Osteoblast (primary cell): ENCODE results near the gene NTM. TPM values are rescaled to one million over a fixed set of nuclear protein-coding genes. Genes with fewer than 3 reads are reported as not detected.

Source experiments
- DNase-seq: peaks from one replicate; pipeline ENCODE4 v3.0.0; 2011; ENCODE audit warnings: low spot score, mixed read lengths; ENCODE audit not compliant: insufficient read length; ENCODE audit errors: missing footprints
- H2AFZ ChIP-seq: 2 replicates; pipeline ENCODE4 v1.6.0; 2011; ENCODE audit warnings: mild to moderate bottlenecking, low read length
- H3K27ac ChIP-seq: 2 replicates; pipeline ENCODE4 v1.5.1; 2011; ENCODE audit warnings: mild to moderate bottlenecking, low read depth, low read length, moderate library complexity
- H3K27me3 ChIP-seq: 2 replicates; pipeline ENCODE4 v1.6.0; 2012; ENCODE audit warnings: mild to moderate bottlenecking, control low read depth, inconsistent platforms, low read length, moderate library complexity; ENCODE audit not compliant: insufficient read depth
- H3K36me3 ChIP-seq: 2 replicates; pipeline ENCODE4 v1.5.1; 2011; ENCODE audit warnings: mild to moderate bottlenecking, low read length, control low read depth, moderate library complexity; ENCODE audit not compliant: insufficient read depth
- H3K4me1 ChIP-seq: 2 replicates; pipeline ENCODE4 v1.5.1; 2011; ENCODE audit warnings: mild to moderate bottlenecking, low read length, control low read depth, moderate library complexity; ENCODE audit not compliant: insufficient read depth
- H3K4me2 ChIP-seq: 2 replicates; pipeline ENCODE4 v1.6.0; 2011; ENCODE audit warnings: mild to moderate bottlenecking, low read length; ENCODE audit not compliant: insufficient read depth
- H3K4me3 ChIP-seq: fragments of 200-600 bp; sonication (generic); 3 replicates; pipeline ENCODE4 v1.5.1; 2012; ENCODE audit warnings: mild to moderate bottlenecking, low read length, inconsistent platforms; ENCODE audit not compliant: insufficient read depth
- H3K79me2 ChIP-seq: 2 replicates; pipeline ENCODE4 v1.6.0; 2012; ENCODE audit warnings: mild to moderate bottlenecking, low read length, control low read depth, inconsistent platforms; ENCODE audit not compliant: insufficient read depth
- H3K9me3 ChIP-seq: 2 replicates; pipeline ENCODE4 v1.5.1; 2011; ENCODE audit warnings: low read depth, low read length, control low read depth
- H4K20me1 ChIP-seq: 2 replicates; pipeline ENCODE4 v1.6.0; 2012; ENCODE audit warnings: mild to moderate bottlenecking, low read length, control low read depth; ENCODE audit not compliant: insufficient read depth
- CTCF ChIP-seq: IDR thresholded peaks from 2 replicates; pipeline ENCODE4 v1.5.1; 2011; ENCODE audit warnings: mild to moderate bottlenecking, low read depth, low read length, moderate library complexity; ENCODE audit errors: extremely low read depth
- total RNA-seq: library from RNA; depleted of rRNA; stranded (reverse); fragments of >200 nt; gene quantifications from 2 replicates; pipeline ENCODE4 v1.2.3, GENCODE V29; 2012

Gene NTM
- total RNA-seq, 1 donor, result 48.1 TPM

DNA sequence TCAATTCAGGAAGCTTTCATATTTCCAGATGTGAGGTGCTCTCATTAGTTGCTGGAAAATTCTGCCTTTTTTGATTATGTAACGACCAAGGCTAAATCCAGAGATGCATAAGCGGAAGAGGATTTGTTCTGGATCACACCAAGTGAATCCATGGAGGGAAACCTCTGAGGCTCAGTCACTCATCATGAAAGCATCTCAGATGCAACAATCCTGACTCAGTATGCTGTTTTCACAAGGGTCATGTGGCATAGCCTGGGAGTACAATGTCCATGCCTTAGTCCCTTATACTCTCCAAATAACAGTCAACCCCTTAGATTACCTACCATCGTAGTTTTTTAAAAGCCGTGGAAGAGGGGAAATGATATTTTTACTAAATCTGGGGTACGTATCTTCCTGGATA lies 445.6 kb downstream of the NTM start:
- no peak for DNase-seq
- Histone ChIP-seq H3K27ac (no peak overlapping the region), H3K4me3 (peak overlapping the region; percentile 15), H3K79me2 (no peaks in the 10 kb centered on the region), H3K4me1 (peaks cover 3% of the 10 kb centered on the region), H3K9me3 (no peaks in the 10 kb centered on the region), H3K4me2 (peak overlapping the region; percentile 52), H4K20me1 (no peaks in the 10 kb centered on the region), H3K27me3 (peaks cover 32% of the 10 kb centered on the region), H2AFZ (no peak overlapping the region), H3K36me3 (no peaks in the 10 kb centered on the region)
- no peak for TF ChIP-seq CTCF

DNA sequence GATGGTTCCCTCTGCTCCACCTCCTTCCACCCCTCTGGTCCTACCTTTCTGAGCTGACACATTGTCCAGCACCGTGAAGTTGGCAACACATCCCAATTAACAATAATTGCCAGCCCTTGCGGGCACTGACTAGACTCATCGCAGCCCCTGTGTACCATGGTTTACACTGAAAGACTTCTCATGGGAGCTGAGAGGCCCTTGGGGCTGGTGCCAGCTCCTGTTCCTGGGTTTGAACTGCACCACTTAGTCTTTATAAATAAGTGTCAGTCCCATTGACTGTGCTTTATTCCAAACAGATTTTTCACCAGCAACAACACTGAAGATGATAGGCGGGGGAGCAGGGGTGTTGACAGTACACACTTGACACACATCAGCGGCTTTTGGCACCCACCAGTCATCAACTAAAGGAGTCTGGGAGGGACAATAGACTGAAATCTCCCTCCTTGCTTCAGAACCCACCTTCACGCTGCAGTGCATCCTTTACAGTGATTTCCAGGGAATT lies 447.3 kb downstream of the NTM start:
- peaks cover 3% of the 10 kb centered on the region for H3K4me1 ChIP-seq
- no peaks in the 10 kb centered on the region for H3K36me3 ChIP-seq
- H3K4me3 ChIP-seq, result no peak overlapping the region
- TF ChIP-seq CTCF, result no peak
- no peak overlapping the region for H3K27ac ChIP-seq
- no peaks in the 10 kb centered on the region for H4K20me1 ChIP-seq
- DNase-seq, result no peak
- H3K9me3 ChIP-seq, result no peaks in the 10 kb centered on the region
- peaks cover 31% of the 10 kb centered on the region for H3K27me3 ChIP-seq
- H3K79me2 ChIP-seq, result no peaks in the 10 kb centered on the region
- H2AFZ ChIP-seq, result no peak overlapping the region
- no peak overlapping the region for H3K4me2 ChIP-seq

DNA sequence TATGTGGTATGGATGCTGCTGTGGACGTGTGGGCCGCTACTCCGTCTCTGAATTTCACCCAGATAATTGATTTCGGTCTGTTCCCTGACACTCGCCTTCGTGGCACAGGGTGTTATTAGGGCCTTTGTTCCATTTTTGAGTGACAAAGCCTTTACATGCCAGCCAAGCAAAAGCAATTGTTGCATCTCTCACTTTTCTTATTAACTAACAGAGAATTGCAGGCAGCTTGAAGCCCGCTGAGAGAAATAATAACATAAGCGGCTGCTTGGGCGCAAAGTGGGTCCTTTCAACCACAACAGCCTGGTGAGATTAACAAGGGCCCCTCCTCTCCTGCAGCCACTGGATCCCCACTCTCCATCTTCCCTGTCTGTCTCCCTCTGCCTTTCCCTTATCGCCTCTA lies 449.4 kb downstream of the NTM start:
- peaks cover 29% of the 10 kb centered on the region for H3K27me3 ChIP-seq
- no peaks in the 10 kb centered on the region for H3K79me2 ChIP-seq
- H2AFZ ChIP-seq, result no peak overlapping the region
- no peaks in the 10 kb centered on the region for H3K36me3 ChIP-seq
- H3K4me3 ChIP-seq, result no peak overlapping the region
- H4K20me1 ChIP-seq, result no peaks in the 10 kb centered on the region
- no peak for DNase-seq
- no peaks in the 10 kb centered on the region for H3K9me3 ChIP-seq
- H3K27ac ChIP-seq, result no peak overlapping the region
- no peak overlapping the region for H3K4me2 ChIP-seq
- TF ChIP-seq CTCF, result no peak
- H3K4me1 ChIP-seq, result peaks cover 3% of the 10 kb centered on the region

- H3K79me2 ChIP-seq, result no peaks in the 10 kb centered on the region
- no peaks in the 10 kb centered on the region for H3K36me3 ChIP-seq
- H3K27me3 ChIP-seq, result peaks cover 33% of the 10 kb centered on the region
- no peaks in the 10 kb centered on the region for H4K20me1 ChIP-seq
- no peak for DNase-seq
- H3K27ac ChIP-seq, result no peak overlapping the region
- no peak for TF ChIP-seq CTCF
- no peak overlapping the region for H3K4me3 ChIP-seq
- H3K9me3 ChIP-seq, result no peaks in the 10 kb centered on the region
- H2AFZ ChIP-seq, result no peak overlapping the region
- no peak overlapping the region for H3K4me2 ChIP-seq
- no peaks in the 10 kb centered on the region for H3K4me1 ChIP-seq
Measured at GRCh38 chr11:131822506-131822905, 452.1 kb downstream of the NTM start.
